IPS DF 4.7 (cell line): ENCODE data around the gene TRIM29.

Experiments
- DNase-seq: peaks from one replicate; pipeline ENCODE4 v3.0.0-alpha.2; 2013; ENCODE audit warnings: low spot score; ENCODE audit errors: extremely low read depth

Gene TRIM29

GRCh38 chr11:120097721-120098385, 40.1 kb downstream of the TRIM29 start:
- DNase-seq: no peak

DNA sequence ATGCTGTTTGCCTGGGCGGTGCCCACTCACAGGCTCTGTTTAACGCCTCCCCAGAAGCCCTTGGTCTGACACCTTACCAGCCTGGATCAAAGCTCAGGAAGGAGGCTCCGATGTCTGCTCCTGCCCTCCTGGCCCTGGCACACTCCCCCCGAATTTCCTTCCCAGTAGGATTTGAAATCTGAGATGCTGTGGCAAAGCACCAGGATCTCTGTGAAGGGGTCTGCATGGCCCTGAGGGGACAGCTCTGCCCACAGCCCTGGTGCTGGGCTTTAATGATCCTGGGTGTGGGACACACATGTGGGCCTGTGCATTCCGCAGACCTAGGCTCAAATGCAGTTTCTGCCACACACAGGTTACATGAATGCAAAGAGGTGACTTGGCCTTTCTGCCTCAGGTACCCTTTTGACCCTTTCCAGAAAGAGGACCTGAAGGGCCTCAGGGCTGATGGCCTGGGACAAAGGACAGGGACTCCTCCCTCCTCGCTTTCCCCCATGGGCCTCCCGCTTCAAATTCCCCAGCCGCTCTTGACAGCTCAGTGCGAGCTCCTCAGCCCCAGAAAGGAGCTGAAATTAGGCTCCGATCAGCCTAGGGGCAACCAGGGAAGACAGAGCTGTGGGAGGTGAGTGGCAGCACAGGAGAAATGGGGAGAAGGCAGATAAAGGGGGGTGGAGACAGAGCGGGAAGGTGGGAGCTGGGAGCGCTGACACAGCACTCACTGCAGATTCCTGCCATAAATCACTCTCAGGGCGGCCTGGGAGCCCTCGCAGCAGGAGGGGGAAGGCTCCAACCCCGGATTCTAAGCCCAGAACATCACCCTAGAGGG, 41.3 kb downstream of the TRIM29 start:
- DNase-seq: no peak

DNA sequence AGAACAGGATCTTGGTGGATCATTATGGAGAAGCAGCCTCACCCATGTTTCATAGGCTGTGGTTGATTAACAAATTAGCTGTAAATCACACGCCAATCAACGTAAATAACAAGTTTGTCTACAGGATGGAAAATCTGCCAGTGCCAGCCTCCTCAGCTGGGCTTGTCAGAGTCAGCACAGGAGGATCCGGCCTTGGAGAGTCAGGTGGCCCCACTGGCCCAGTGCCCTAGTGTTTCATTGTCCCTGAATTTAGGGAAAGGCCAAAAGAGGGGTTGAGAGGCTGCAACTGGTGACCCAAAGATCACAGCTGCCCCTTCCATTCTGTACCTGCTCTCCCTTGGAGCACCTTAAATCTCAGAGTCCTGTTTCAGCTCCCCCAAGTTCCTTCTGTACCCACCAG, 42.4 kb downstream of the TRIM29 start:
- DNase-seq: no peak

DNA sequence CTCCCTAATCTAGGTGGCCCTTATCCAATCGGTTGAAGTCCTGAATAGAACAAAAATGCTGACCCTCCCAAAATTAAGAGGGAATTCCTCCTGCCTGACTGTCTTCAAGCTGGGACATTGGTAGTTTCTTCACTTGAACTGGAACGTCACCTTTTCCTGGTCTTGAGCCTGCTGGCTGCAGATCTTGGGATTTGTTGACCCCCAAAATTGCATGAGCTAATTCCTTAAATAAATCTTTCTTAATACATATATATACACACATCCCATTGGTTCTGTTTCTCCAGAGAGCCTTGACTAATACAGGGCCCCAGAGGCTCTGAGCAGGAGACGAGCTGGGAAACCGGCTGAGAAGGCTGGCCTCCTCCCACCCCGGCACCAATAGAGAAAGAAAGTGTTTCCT, 46.2 kb downstream of the TRIM29 start:
- no peak for DNase-seq

GRCh38 chr11:120091121-120091520, 46.8 kb downstream of the TRIM29 start:
- DNase-seq: no peak

DNA sequence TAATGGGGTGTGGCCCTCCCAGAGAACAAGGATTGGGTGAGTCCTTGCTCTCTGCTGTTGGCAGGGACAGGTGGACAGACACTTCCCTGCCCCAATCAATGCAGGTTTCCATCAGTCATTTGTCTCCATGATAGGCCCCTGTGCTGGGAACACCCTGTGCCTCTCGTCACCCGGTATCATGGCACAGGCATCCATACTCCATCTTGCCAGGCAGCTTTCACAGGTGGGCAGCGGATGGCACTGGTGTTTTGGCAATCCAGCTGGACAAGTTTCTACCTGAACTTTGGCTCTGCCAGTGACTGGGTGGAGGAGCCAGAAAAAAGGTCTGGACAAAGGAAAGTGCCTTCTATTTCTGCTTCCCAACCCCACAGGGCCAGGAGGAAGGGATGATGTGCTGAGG, 47.5 kb downstream of the TRIM29 start:
- no peak for DNase-seq

DNA sequence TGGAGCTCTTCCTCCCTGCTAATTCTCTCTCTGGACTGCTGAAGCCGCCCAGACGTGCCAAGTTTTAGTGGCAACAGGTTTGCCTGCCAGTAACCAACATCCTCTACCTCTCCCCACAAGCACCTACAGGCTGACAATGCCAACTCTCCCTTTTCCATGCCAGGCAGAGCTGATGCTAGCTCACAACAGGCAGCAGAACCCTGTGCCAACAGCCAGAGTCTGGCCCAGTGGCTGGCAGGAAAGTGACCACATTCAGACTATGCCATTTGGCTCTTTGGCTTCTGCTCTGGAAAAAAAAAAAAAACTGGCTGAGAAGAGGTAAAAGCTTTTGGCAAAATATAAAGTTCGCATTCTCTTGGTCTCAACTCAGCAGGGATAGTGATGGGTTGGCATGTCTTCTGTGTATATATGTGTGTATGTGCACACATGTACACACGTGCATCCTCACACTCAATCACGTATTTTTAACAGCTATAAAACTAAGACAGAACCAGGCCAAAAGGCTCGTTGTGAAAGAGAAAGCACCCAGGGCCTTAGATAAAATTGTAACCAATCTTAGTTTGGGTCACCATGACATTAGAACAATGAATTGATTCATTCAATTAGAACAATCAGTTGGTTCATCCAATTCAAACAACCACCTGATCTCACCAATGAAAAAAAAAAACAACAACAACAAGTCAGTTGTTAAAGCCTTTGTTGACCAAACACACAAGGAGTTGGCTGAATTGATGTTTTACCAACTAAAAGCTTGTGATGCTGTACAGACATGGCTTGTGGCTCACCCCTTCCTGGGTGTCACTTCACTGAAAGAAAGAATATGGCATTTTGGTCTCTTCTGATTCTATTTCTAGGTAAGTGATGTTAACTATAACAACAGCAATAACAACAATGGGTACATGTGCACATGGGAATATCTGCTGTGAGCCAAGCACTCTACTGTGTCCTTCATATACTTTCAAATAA, 48.6 kb downstream of the TRIM29 start:
- DNase-seq: no peak

- DNase-seq: no peak
Measured at GRCh38 chr11:120088056-120088455, 49.9 kb downstream of the TRIM29 start.

DNA sequence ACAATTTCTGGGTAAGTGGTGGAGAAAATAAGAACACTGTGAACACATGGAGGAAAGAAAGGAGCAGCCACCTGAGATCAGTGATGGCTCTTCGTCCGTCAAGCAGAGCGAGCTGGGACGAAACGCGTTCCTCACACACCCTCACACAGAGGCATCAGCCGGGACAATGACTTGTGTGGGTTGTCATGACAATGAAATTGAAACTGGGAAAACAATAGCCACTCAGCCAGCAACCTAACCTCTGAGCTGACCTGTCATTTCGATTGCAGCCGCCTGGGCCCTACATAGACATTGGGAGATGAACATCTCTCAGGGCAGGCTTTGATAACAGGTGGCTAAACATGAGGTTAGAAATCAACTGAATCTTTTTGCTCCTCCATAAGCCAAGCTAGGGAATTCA, 51.3 kb downstream of the TRIM29 start:
- no peak for DNase-seq

GRCh38 chr11:120079750-120080610, 57.9 kb downstream of the TRIM29 start:
- DNase-seq: no peak

DNA sequence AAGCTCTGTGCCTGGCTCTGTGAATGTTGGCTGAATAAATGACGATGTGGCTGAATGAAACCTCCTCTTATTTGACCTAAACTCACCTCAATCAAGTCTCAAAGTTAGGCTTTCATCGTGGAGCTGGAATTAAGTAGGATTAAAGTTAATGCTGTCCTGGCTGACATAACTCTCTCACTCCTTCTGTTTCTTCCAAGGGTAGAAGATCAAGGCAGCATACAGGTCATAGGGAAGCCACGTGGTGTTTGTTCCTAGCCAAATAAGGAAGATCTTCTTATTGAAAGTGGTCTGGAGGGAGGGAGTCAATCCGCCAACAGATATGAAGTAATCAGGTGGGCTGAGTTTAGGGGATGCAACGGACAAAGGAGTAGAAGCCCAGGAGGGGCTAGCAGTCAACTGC, 59.5 kb downstream of the TRIM29 start:
- DNase-seq: no peak

- no peak for DNase-seq
Measured at GRCh38 chr11:120074076-120074475, 63.8 kb downstream of the TRIM29 start.

DNA sequence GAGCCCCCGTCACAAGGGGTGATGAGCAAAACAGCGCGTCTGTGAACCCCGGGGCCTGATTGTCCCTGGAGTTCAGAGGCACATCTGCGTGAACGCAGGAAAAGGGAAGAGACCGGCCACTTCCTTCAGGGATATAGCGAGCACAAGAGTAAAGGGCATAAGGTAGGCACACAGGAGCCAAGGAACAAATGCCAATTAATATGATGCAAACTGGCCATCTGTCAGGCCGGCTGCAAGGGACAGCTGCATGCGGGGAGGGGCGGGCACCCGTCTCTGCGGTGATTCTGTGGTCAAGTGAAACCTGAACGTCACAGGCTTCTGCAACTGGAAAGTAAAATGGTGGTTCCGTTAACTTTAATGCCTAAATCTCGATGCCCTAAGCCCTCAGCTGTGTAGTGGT, 64.7 kb downstream of the TRIM29 start:
- no peak for DNase-seq

- DNase-seq: no peak
Measured at GRCh38 chr11:120068114-120068573, 69.8 kb downstream of the TRIM29 start.

DNA sequence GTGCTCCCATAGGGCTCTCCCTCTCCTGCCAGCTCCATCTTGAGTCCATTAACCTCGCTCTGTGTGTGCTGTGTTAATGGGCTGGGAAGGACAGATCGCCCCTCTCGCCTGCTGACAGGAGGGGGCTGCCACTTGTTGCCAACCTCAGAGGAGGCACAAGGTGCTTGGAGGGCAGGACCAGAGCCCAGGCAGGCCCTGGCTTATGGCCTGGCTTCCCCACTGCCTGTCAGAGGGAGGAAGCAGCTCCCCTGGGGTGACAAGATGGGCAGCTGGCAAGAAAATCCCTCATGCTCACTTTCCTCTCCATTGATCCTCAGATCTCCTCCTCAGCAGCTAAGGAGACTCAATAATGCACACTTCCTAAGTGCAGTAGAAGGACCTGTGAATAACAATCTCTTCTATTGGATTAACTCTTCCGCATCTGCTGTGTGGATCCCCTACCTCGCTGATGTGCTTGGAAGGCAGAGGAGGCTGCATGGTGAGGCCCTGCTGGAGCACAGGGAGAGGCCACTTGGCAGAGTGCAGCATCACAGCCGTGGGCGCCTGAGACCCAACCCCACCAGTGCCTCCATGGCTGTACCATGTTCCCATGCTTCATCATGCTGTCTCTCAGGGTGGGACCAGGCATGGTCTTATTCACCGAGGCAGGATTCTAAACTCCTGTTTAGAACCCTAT, 70.3 kb downstream of the TRIM29 start:
- no peak for DNase-seq

- no peak for DNase-seq
Measured at GRCh38 chr11:120066738-120067437, 71.0 kb downstream of the TRIM29 start.

DNA sequence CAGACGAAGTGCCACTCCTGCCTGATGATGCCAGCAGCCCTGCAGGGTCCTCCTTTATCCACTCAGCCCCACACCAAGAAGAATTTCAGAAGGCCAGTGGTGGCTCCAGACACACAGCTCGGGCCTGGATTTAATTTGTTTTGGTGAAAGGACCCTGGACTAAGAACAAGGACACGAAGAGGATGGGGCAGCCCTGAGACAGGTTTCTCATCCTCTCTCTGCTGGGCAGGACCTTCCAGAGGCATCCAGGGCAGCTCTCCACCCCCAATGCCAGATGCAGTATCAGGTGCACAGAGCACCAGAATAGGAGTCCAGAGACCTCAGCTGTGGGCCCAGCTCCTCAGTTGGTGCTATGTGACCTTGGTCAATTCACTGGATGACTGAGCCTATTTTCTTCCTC, 72.0 kb downstream of the TRIM29 start:
- DNase-seq: no peak

DNA sequence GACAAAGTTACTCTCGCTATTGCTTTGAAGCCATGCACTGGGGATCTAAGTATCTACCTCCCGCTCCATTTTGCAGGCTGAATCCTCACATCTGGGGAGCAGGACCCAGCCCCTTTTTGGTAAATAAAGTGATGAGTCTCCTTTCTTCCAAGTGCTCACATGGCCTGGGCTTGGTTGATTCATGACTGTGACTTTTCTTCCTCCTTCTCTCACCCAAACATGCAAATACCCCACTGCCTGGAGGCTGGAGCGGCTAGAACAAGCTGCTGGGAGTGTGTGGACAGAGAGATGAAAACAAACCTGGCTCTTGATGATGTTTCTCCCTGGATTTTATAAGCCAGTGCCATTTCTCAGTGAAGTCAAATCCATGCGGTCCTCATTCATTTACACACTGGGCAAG, 72.7 kb downstream of the TRIM29 start:
- no peak for DNase-seq

DNA sequence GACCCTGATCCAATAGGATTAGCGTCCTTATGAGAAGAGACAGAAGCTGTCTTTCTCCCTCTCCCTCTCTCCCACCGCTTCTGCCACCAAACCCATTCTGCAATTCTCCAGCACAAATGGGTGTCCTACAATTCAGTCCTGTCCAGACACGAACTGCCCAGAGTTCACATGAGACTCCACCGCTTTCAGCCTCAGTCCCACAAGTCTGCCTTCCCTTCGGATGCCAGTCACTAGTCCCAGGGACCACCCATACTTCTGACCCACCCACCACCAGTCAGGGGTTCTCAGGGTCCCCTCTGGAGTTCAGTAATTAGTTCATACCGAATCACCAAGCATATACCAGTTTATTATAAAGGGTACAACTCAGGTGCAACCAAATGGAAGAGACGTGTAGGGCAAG, 73.6 kb downstream of the TRIM29 start:
- no peak for DNase-seq
